Spleen (tissue), 7 donors: ENCODE measurements around the gene ZMAT3.

ENCODE experiments used
- POLR2A ChIP-seq, 3 donors: fragments of 450-650 bp; IDR thresholded peaks; one replicate each; pipeline ENCODE4 v1.5.1; 2017; ENCODE audit warnings: antibody characterized with exemption in 3 of 3, mild to moderate bottlenecking in 1 of 3
- POLR2AphosphoS5 ChIP-seq, 3 donors: sonication (generic); formaldehyde crosslinking; IDR thresholded peaks; one replicate each; pipeline ENCODE4 v1.5.1; 2017; ENCODE audit warnings: antibody characterized with exemption in 3 of 3
- TF ChIP-seq, protein P1 (sequence below), 11 experiments: fragments of 200-600 bp in 7 of 11; fragments of 450-650 bp in 4 of 11; sonication (generic) in 4 of 11; IDR thresholded peaks in 8 of 11; conservative IDR thresholded peaks in 3 of 11; 1 replicate in 7 of 11; 2 replicates in 4 of 11; pipeline versions ENCODE4 v1.4.0 to v1.8.0; 2016 to 2021; ENCODE audit warnings: antibody characterized with exemption in 11 of 11, inconsistent platforms in 4 of 11, mild to moderate bottlenecking in 1 of 11
- donor health status: DM: no; HTN: no; CAD: no; lungs with moderate emphysema.
- donor health status: DM: no; HTN: no; CAD: no.
- donor health status: DM: no; HTN: no; CAD: no.

GRCh38 chr3:179028408-179028807 is 43.2 kb downstream of the ZMAT3 start:
- TF ChIP-seq, protein P1, sequence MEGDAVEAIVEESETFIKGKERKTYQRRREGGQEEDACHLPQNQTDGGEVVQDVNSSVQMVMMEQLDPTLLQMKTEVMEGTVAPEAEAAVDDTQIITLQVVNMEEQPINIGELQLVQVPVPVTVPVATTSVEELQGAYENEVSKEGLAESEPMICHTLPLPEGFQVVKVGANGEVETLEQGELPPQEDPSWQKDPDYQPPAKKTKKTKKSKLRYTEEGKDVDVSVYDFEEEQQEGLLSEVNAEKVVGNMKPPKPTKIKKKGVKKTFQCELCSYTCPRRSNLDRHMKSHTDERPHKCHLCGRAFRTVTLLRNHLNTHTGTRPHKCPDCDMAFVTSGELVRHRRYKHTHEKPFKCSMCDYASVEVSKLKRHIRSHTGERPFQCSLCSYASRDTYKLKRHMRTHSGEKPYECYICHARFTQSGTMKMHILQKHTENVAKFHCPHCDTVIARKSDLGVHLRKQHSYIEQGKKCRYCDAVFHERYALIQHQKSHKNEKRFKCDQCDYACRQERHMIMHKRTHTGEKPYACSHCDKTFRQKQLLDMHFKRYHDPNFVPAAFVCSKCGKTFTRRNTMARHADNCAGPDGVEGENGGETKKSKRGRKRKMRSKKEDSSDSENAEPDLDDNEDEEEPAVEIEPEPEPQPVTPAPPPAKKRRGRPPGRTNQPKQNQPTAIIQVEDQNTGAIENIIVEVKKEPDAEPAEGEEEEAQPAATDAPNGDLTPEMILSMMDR (IDR thresholded peaks at IDR 0.05 in 8 of 11, conservative IDR thresholded peaks at IDR 0.05 in 3 of 11) = no peak
- TF ChIP-seq POLR2A (IDR thresholded peaks at IDR 0.05) (no peak), POLR2AphosphoS5 (IDR thresholded peaks at IDR 0.05) (no peak)
